Natural killer cell (primary cell): Measurements from ENCODE around the gene TMC4. TPM values are rescaled to one million over a fixed set of nuclear protein-coding genes. Genes with fewer than 3 reads are reported as not detected.

Experiments
- ATAC-seq, 3 donors: fragments of 150-1000 bp in 2 of 3; fragments of 200-7000 bp in 1 of 3; cut with Tn5 transposase; 1 replicate in 1 of 3; 2 replicates in 2 of 3; pipeline ENCODE4 v1.10.0; 2021; ENCODE audit warnings: mild to moderate bottlenecking in 2 of 3, moderate library complexity in 2 of 3
- DNase-seq, 2 donors: peaks; one replicate each; pipeline versions ENCODE4 v3.0.0 to v3.0.0-alpha.2; 2013 to 2021; ENCODE audit warnings: mixed read lengths in 1 of 2
- H3K27ac ChIP-seq: one replicate; pipeline ENCODE4 v1.5.1; 2013; ENCODE audit warnings: mild to moderate bottlenecking, low read length
- H3K27me3 ChIP-seq: one replicate; pipeline ENCODE4 v1.6.1; 2013; ENCODE audit warnings: low read length; ENCODE audit not compliant: control insufficient read depth, insufficient read depth
- H3K36me3 ChIP-seq: one replicate; pipeline ENCODE4 v1.6.1; 2013; ENCODE audit warnings: low read length; ENCODE audit not compliant: control insufficient read depth, insufficient read depth
- H3K4me1 ChIP-seq: one replicate; pipeline ENCODE4 v1.6.1; 2013; ENCODE audit warnings: low read length; ENCODE audit not compliant: control insufficient read depth, insufficient read depth
- H3K4me3 ChIP-seq: one replicate; pipeline ENCODE4 v1.5.1; 2013; ENCODE audit warnings: low read length
- H3K9me3 ChIP-seq: one replicate; pipeline ENCODE4 v1.6.1; 2013; ENCODE audit warnings: low read length; ENCODE audit not compliant: control insufficient read depth, insufficient read depth
- H3K27ac Mint-ChIP-seq, 2 donors: one replicate each; pipeline ENCODE4 v1.8.0; 2022; ENCODE audit warnings: mild to moderate bottlenecking in 2 of 2, mixed read lengths in 2 of 2, moderate library complexity in 1 of 2
- H3K27me3 Mint-ChIP-seq, 2 donors: one replicate each; pipeline ENCODE4 v1.8.0; 2022; ENCODE audit warnings: low read depth in 2 of 2, mixed read lengths in 2 of 2
- H3K36me3 Mint-ChIP-seq: one replicate; pipeline ENCODE4 v1.8.0; 2022; ENCODE audit warnings: mixed read lengths
- H3K4me1 Mint-ChIP-seq, 2 donors: one replicate each; pipeline ENCODE4 v1.8.0; 2022; ENCODE audit warnings: mixed read lengths in 2 of 2
- H3K4me3 Mint-ChIP-seq: one replicate; pipeline ENCODE4 v1.8.0; 2022; ENCODE audit warnings: mild to moderate bottlenecking, moderate library complexity, mixed read lengths
- H3K9me3 Mint-ChIP-seq, 2 donors: one replicate each; pipeline ENCODE4 v1.8.0; 2022; ENCODE audit warnings: mixed read lengths in 2 of 2
- WGBS: methylation state at CpG from one replicate; pipeline ENCODE4 v1.1.7; 2013; ENCODE audit warnings: missing lambda C conversion rate; ENCODE audit not compliant: insufficient coverage; 5-methylcytosine and 5-hydroxymethylcytosine counted together
- intact Hi-C: fragments of 100-400 bp; cut with micrococcal nuclease; formaldehyde crosslinking; loops from one replicate; pipeline ENCODE4 v1.14.2; 2022
- total RNA-seq, 4 donors: library from RNA; stranded (reverse); fragments of 120-200 nt in 1 of 4; gene quantifications; one replicate each; pipeline versions ENCODE4 v1.2.3 to v1.2.4, GENCODE V29; 2013 to 2022
- TF ChIP-seq, protein P1 (sequence below): fragments of 200-600 bp; IDR thresholded peaks from one replicate; pipeline ENCODE4 v1.8.0; 2022; ENCODE audit warnings: antibody characterized with exemption

TMC4 gene
- total RNA-seq, 3 donors from 2014 or later (not counting 1 experiment from before 2014, with no cell fraction given): 7.2 to 8.2 (median 7.5) TPM

GRCh38 chr19:54148158-54148557, 24.8 kb downstream of the TMC4 start:
- H3K27ac ChIP-seq: no peak overlapping the region
- Mint-ChIP-seq H3K4me3 (no peak overlapping the region), H3K36me3 (peaks cover 7% of the 10 kb centered on the region), H3K27me3 (no peaks in the 10 kb centered on the region), H3K4me1 (peaks cover 5 to 28% of the 10 kb centered on the region in 2 donors), H3K27ac (no peak overlapping the region), H3K9me3 (no peaks in the 10 kb centered on the region)
- no peaks in the 10 kb centered on the region for H3K4me1 ChIP-seq
- H3K27me3 ChIP-seq: no peaks in the 10 kb centered on the region
- no peak overlapping the region for H3K4me3 ChIP-seq
- ATAC-seq: no peak
- no peak for DNase-seq
- H3K36me3 ChIP-seq: peaks cover 87% of the 10 kb centered on the region
- TF ChIP-seq, protein P1, sequence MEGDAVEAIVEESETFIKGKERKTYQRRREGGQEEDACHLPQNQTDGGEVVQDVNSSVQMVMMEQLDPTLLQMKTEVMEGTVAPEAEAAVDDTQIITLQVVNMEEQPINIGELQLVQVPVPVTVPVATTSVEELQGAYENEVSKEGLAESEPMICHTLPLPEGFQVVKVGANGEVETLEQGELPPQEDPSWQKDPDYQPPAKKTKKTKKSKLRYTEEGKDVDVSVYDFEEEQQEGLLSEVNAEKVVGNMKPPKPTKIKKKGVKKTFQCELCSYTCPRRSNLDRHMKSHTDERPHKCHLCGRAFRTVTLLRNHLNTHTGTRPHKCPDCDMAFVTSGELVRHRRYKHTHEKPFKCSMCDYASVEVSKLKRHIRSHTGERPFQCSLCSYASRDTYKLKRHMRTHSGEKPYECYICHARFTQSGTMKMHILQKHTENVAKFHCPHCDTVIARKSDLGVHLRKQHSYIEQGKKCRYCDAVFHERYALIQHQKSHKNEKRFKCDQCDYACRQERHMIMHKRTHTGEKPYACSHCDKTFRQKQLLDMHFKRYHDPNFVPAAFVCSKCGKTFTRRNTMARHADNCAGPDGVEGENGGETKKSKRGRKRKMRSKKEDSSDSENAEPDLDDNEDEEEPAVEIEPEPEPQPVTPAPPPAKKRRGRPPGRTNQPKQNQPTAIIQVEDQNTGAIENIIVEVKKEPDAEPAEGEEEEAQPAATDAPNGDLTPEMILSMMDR: no peak
- WGBS: 96% methylated on average over 19 of the region's 19 CpGs
- intact Hi-C loops: no loop called here
- H3K9me3 ChIP-seq: no peaks in the 10 kb centered on the region

DNA sequence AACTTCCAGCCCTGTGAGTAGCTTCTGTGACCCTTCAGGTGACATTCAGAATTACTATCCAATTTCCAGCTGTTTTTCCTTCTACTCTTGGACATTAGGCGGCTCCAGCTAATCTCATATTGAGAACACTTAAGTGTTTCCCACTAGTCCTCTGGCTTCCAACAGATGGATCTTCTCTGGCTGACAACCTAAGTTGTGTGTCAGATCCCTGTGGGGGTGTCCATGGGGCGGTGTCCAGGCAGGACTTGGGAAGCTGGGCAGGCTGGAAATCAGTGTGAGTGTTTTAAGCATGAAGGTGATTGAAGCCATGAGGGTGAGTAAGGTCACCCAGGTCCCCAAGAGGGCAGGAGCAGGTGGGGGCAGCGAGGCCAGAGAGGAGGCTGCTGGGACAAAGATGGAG, 25.3 kb downstream of the TMC4 start:
- intact Hi-C loops: no loop called here
- 100% methylated on average over 3 of the region's 3 CpGs for WGBS
- Mint-ChIP-seq H3K9me3 (no peaks in the 10 kb centered on the region), H3K27me3 (no peaks in the 10 kb centered on the region), H3K4me3 (no peak overlapping the region), H3K27ac (no peak overlapping the region), H3K4me1 (peaks cover 5 to 31% of the 10 kb centered on the region in 2 donors), H3K36me3 (peaks cover 7% of the 10 kb centered on the region)
- no peaks in the 10 kb centered on the region for H3K27me3 ChIP-seq
- ATAC-seq (no peak), DNase-seq (no peak)
- peaks cover 88% of the 10 kb centered on the region for H3K36me3 ChIP-seq
- no peak overlapping the region for H3K27ac ChIP-seq
- H3K4me1 ChIP-seq: no peaks in the 10 kb centered on the region
- no peaks in the 10 kb centered on the region for H3K9me3 ChIP-seq
- TF ChIP-seq, protein P1: no peak
- H3K4me3 ChIP-seq: no peak overlapping the region

GRCh38 chr19:54145541-54146158, 27.3 kb downstream of the TMC4 start:
- WGBS: 90% methylated on average over 28 of the region's 28 CpGs
- peaks cover 7% of the 10 kb centered on the region for H3K36me3 Mint-ChIP-seq

More at GRCh38 chr19:54145541-54146158, 27.3 kb downstream of the TMC4 start:
- H3K9me3 Mint-ChIP-seq: no peaks in the 10 kb centered on the region
- TF ChIP-seq, protein P1: no peak
- no peaks in the 10 kb centered on the region for H3K27me3 Mint-ChIP-seq
- Histone ChIP-seq H3K27ac (no peak overlapping the region), H3K4me1 (peaks cover 1% of the 10 kb centered on the region), H3K4me3 (no peak overlapping the region), H3K27me3 (no peaks in the 10 kb centered on the region), H3K36me3 (peaks cover 76% of the 10 kb centered on the region), H3K9me3 (no peaks in the 10 kb centered on the region)
- ATAC-seq: no peak
- DNase-seq: no peak
- peaks cover 21 to 46% of the 10 kb centered on the region in 2 donors for H3K4me1 Mint-ChIP-seq
- intact Hi-C loops: no loop called here
- no peak overlapping the region for H3K27ac Mint-ChIP-seq
- H3K4me3 Mint-ChIP-seq: no peak overlapping the region
